Duodenal mucosa (tissue), 2 donors: ENCODE results near the gene AUP1.

Source experiments
- H3K27ac ChIP-seq: one replicate; pipeline ENCODE4 v1.7.0; 2013; ENCODE audit warnings: low read depth, low read length
- H3K27me3 ChIP-seq, 2 donors: one replicate each; pipeline ENCODE4 v1.7.0; 2013; ENCODE audit warnings: low read length in 2 of 2, control low read depth in 1 of 2; ENCODE audit not compliant: insufficient read depth in 2 of 2, control insufficient read depth in 1 of 2
- H3K36me3 ChIP-seq, 2 donors: one replicate each; pipeline ENCODE4 v1.7.0; 2013; ENCODE audit warnings: low read length in 2 of 2, control low read depth in 1 of 2; ENCODE audit not compliant: insufficient read depth in 2 of 2, control insufficient read depth in 1 of 2
- H3K4me1 ChIP-seq, 2 donors: one replicate each; pipeline ENCODE4 v1.7.0; 2013; ENCODE audit warnings: low read length in 2 of 2, control low read depth in 1 of 2; ENCODE audit not compliant: insufficient read depth in 2 of 2, control insufficient read depth in 1 of 2
- H3K4me3 ChIP-seq, 2 donors: one replicate each; pipeline ENCODE4 v1.7.0; 2013; ENCODE audit warnings: low read length in 2 of 2, low read depth in 1 of 2
- H3K9ac ChIP-seq, 2 donors: one replicate each; pipeline ENCODE4 v1.7.0; 2013; ENCODE audit warnings: low read length in 2 of 2, low read depth in 1 of 2
- H3K9me3 ChIP-seq, 2 donors: one replicate each; pipeline ENCODE4 v1.7.0; 2013; ENCODE audit warnings: low read length in 2 of 2, control low read depth in 1 of 2; ENCODE audit not compliant: control insufficient read depth in 1 of 2

The AUP1 gene

DNA sequence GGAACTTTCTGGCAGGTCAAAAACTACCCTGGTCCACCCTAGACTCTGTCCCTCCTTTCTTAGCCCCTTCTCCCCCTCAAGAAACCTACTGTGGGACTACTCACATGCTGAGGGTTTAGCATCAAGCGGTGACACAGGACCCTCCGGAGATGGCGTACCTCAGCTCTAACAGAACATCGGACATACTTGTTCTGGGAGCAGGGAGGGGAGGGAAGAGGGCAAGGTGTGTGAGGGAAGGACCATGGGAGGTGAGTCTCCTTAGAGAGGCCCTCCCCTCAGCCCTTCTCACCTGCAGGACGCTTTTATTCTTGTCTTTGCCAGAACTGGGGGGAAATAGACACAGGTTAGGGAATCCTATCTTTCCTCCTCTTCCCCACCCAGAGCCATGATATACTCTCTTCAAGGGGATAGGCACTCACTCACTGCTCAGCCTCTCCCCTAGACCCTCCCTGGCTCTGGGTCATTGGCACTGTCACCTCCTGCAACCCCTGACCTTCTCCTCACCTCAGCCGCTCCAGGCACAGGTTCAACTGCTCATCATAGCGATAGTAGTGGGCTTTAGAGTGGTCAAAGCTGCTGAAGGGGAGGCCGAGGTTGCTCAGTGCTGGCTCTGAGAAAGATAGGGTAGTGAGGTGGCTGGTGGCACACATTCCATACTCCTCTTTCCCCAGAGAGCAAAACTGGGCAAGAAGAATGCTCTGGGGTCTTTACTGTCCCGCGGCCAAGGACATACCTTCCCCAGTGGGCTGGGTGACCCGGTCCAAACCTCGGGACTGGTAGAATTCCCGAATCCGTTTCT lies 23.9 kb downstream of the AUP1 start:
- Histone ChIP-seq H3K9ac (peak overlapping the region in 1 of 2 donors; percentile 43), H3K36me3 (peaks cover 0 to 11% of the 10 kb centered on the region in 2 donors), H3K4me1 (peaks cover 46 to 49% of the 10 kb centered on the region in 2 donors), H3K4me3 (peak overlapping the region; percentile 33 to 43), H3K27ac (no peak overlapping the region), H3K27me3 (peaks cover 0 to 17% of the 10 kb centered on the region in 2 donors), H3K9me3 (no peaks in the 10 kb centered on the region)

GRCh38 chr2:74504591-74504990 lies 24.9 kb downstream of the AUP1 start:
- H3K27ac ChIP-seq, result no peak overlapping the region
- H3K36me3 ChIP-seq, result peaks cover 0 to 11% of the 10 kb centered on the region in 2 donors
- no peaks in the 10 kb centered on the region for H3K9me3 ChIP-seq
- H3K4me1 ChIP-seq, result peaks cover 57 to 58% of the 10 kb centered on the region in 2 donors
- H3K9ac ChIP-seq, result no peak overlapping the region
- H3K4me3 ChIP-seq, result peak overlapping the region; percentile 88 to 94
- peaks cover 0 to 14% of the 10 kb centered on the region in 2 donors for H3K27me3 ChIP-seq

DNA sequence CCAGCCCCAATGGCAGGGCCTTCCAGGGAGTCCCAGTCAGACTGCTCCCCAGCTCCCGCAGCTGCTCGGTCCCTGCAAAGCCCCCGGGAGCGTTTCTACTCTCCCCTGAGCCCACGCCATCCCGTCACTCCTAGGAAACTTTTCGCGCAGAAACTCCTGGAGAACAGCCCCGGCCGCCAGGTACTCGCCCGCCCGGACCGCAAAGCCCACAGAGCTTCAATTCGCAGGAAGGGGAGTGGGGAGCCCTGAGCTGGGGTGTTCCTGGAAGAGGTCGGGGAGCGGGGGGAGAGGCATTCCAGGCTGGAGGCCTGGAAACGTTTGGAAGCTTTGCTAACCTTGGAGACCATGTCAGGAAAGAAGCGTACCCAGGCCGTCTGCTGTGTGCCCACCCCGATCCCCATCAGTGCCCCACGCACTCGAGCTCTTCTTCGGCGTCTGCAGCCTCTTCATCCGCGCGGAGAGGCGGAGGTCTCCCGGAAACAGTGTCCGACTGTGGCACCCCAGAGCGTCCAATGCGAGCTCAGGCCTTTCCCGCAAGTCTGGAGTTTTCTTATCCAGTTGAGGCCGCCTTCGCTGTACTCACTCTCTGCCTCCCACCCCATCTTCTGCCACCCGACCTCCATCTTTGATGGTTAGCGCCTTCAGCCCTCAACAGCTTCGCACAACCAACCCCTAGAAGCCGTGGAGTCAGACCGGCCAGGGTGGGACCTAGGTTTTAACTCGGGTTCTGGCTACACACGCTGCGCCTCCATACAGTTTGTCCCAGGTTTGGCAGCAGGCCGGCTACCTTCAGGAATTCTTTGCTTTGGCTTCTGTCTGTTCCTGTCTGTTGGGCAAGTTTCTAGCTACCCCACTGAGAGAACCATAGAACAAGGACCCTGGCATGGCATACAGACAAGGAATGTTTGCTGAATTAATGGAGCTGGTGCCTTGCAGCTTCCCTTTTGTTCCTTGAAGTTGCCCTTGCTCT lies 25.7 kb downstream of the AUP1 start:
- peaks cover 61 to 64% of the 10 kb centered on the region in 2 donors for H3K4me1 ChIP-seq
- peak overlapping the region; percentile 88 to 94 for H3K4me3 ChIP-seq
- peaks cover 0 to 13% of the 10 kb centered on the region in 2 donors for H3K27me3 ChIP-seq
- H3K27ac ChIP-seq, result peak overlapping the region; percentile 81
- H3K36me3 ChIP-seq, result peaks cover 0 to 11% of the 10 kb centered on the region in 2 donors
- H3K9ac ChIP-seq, result peak overlapping the region; percentile 92 to 98
- H3K9me3 ChIP-seq, result no peaks in the 10 kb centered on the region

DNA sequence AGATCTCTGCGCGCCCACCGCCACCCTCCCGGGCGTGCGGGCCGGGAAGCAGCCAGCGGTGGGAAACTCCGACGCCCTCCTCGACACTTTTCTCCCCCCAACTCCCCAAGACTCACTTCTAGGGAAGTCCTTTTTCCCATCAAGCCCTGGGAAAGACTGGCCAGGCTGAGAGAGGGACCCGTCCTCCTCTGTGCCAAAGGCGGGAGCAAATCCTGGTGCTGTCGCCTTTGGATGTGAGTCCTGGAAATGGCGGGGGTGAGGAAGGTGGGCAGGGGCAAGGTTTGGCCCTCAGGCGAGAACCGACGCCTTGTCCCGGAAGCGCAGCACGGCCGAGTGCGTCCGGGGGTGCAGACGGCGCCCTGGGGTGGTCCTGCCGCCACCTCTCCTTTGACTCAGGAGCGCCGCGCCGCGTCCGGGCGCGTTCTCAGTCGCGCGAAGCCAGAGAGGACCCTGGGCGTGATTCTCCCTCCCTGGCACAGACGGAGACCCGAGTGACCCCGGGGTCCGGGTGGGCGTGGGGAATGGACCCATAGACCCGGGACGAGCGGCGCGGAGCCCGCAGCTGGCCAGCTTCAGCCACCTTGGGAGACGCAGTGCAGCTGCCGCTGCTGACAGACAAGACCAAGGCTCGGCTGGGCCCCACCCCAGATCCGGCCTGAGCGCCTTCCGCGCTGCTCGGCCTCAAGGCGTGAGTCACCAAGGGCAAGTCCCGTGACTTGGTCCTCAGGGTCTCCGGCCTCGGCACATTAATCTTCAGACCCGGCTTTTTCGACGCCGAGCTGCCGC lies 26.6 kb downstream of the AUP1 start:
- Histone ChIP-seq H3K9ac (peak overlapping the region; percentile 92 to 98), H3K4me1 (peaks cover 62 to 67% of the 10 kb centered on the region in 2 donors), H3K9me3 (no peaks in the 10 kb centered on the region), H3K27me3 (peaks cover 0 to 12% of the 10 kb centered on the region in 2 donors), H3K36me3 (peaks cover 0 to 11% of the 10 kb centered on the region in 2 donors), H3K4me3 (peak overlapping the region; percentile 88 to 94), H3K27ac (peak overlapping the region; percentile 88)

DNA sequence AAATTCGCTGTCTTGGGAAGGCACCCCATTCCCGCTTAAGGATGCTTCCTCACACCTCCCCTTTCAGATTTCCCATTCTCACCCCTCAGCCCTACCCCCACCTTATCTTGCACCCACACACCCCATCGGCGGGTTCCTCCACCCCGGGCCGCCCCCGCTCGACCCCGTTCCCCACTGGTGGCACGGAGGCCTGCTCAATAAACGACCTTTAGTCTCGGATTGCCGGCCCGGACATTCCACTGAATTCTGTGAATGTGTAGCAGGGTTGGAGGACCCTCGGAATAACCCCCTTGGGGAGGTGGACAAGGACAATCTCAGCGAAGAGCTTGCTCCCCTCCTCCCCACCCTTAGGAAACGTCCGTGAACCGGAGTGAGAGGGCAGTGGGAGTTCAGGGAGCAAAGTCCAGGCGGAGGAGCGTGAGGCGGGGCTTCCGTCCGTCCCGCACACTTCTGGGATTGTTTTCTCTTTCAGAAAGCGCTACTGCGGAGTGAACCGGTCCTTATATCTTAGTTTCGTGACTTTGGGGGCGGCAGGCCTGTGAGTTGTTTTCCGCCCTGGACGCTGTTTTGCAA lies 27.3 kb downstream of the AUP1 start:
- Histone ChIP-seq H3K36me3 (peaks cover 0 to 11% of the 10 kb centered on the region in 2 donors), H3K9ac (peak overlapping the region; percentile 92 to 98), H3K4me3 (peak overlapping the region; percentile 88 to 94), H3K27me3 (peaks cover 0 to 12% of the 10 kb centered on the region in 2 donors), H3K9me3 (no peaks in the 10 kb centered on the region), H3K4me1 (peaks cover 62 to 74% of the 10 kb centered on the region in 2 donors), H3K27ac (peak overlapping the region; percentile 88)

DNA sequence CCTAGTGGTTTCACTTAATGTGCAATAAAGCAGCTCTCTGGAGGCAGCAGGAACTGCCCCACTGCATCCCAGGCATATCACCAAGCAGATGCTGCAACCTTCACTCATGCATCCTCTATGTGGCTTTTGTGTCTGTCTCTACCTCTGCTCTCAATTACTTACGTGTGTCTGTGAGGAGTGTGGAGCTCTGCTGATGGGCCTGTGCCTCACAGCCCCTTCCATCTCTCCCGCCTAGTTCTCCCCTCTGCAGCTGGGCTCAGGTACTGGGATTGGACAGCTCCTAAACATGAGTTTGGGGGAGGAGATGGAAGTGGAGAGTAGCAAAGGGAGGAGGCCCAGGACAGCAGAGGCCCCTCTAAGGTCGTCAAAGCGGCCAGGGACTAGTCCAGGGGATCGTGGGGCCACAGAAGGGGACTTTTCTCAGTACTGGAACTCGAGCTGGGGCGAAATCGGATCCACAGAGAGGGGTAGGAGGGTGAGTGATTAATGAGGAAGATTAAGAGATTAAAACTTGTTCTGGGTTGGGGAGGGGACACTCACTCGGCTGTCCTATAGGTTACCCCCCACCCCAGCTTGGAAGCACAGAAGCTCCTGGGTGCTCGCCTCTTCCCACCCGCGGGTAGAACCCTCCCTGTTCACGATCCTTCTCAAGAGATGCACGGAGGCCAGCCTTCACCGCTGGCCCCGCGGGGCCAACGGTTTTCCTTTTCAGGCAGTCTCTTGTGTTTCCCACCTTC lies 28.0 kb downstream of the AUP1 start:
- Histone ChIP-seq H3K27me3 (peaks cover 0 to 12% of the 10 kb centered on the region in 2 donors), H3K4me1 (peaks cover 58 to 71% of the 10 kb centered on the region in 2 donors), H3K27ac (no peak overlapping the region), H3K36me3 (peaks cover 0 to 11% of the 10 kb centered on the region in 2 donors), H3K9ac (peak overlapping the region in 1 of 2 donors; percentile 15), H3K9me3 (no peaks in the 10 kb centered on the region), H3K4me3 (peak overlapping the region; percentile 88 to 94)

DNA sequence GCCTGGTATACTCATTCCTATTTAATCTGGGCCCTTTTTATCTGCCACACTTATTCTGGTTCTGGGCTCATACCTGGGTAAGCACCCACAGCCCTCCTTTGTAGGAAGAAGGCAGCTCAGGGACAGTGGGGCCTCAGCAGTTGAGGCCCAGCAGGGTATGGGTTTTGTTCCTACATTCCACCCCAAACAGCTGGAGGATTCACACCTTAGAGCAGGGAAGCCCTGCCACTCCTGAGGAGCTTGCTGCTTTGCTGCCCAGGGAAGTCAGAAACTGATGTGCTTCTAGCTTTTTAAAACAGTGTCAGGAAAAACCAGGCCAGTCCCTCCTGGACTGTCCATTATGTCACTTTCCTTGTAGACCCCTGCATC lies 28.9 kb downstream of the AUP1 start:
- Histone ChIP-seq H3K9ac (no peak overlapping the region), H3K4me1 (peaks cover 51 to 62% of the 10 kb centered on the region in 2 donors), H3K36me3 (peaks cover 0 to 7% of the 10 kb centered on the region in 2 donors), H3K9me3 (no peaks in the 10 kb centered on the region), H3K27me3 (peaks cover 0 to 12% of the 10 kb centered on the region in 2 donors), H3K4me3 (no peak overlapping the region), H3K27ac (no peak overlapping the region)

GRCh38 chr2:74499940-74500577 lies 29.4 kb downstream of the AUP1 start:
- Histone ChIP-seq H3K36me3 (peaks cover 0 to 2% of the 10 kb centered on the region in 2 donors), H3K4me3 (peak overlapping the region; percentile 74 to 82), H3K27me3 (peaks cover 0 to 12% of the 10 kb centered on the region in 2 donors), H3K9ac (peak overlapping the region; percentile 64 to 68), H3K27ac (no peak overlapping the region), H3K4me1 (peaks cover 46 to 57% of the 10 kb centered on the region in 2 donors), H3K9me3 (no peaks in the 10 kb centered on the region)
